CD4-positive, alpha-beta T cell treated with Interleukin-12 subunit alpha and Interleukin-12 subunit beta, for 1 hour (primary cell): ENCODE data around the gene SHFL.

Experiments
- DNase-seq: peaks from one replicate; pipeline ENCODE4 v3.0.0-alpha.2; 2020

Gene SHFL

GRCh38 chr19:10088949-10089554 is 2.9 kb downstream of the SHFL start:
- no peak for DNase-seq

- DNase-seq, result no peak
These were observed 3.8 kb downstream of the SHFL start for GRCh38 chr19:10089801-10090375.

GRCh38 chr19:10091370-10091687 is 5.2 kb downstream of the SHFL start:
- no peak for DNase-seq

GRCh38 chr19:10091895-10092641 is 6.0 kb downstream of the SHFL start:
- DNase-seq, result no peak

- no peak for DNase-seq
These were observed 6.7 kb downstream of the SHFL start for GRCh38 chr19:10092648-10093294.

GRCh38 chr19:10093295-10094186 is 7.4 kb downstream of the SHFL start:
- DNase-seq, result no peak

GRCh38 chr19:10095622-10095947 is 9.5 kb downstream of the SHFL start:
- DNase-seq, result no peak

- peak; percentile 95 for DNase-seq
These were observed 10.0 kb downstream of the SHFL start for GRCh38 chr19:10095948-10096614.

- DNase-seq, result no peak
These were observed 10.5 kb downstream of the SHFL start for GRCh38 chr19:10096615-10096963.

GRCh38 chr19:10100163-10100785 is 14.2 kb downstream of the SHFL start:
- no peak for DNase-seq

- DNase-seq, result no peak
These were observed 16.7 kb downstream of the SHFL start for GRCh38 chr19:10102787-10103236.

GRCh38 chr19:10104130-10104513 is 18.0 kb downstream of the SHFL start:
- peak; percentile 49 for DNase-seq

- peak; percentile 95 for DNase-seq
These were observed 18.8 kb downstream of the SHFL start for GRCh38 chr19:10104665-10105508.

- DNase-seq, result peak; percentile 68
These were observed 19.5 kb downstream of the SHFL start for GRCh38 chr19:10105509-10106099.

- DNase-seq, result peak; percentile 98
These were observed 20.2 kb downstream of the SHFL start, which contains the start of gene PPAN for GRCh38 chr19:10106100-10106936. Gene PPAN, plus strand, starts transcription at chr19:10106362. Its CDS starts 33 bp downstream, at chr19:10106395.

GRCh38 chr19:10107254-10107653 is 21.1 kb downstream of the SHFL start:
- no peak for DNase-seq

- no peak for DNase-seq
These were observed 21.8 kb downstream of the SHFL start for GRCh38 chr19:10107817-10108367.

GRCh38 chr19:10109528-10109927 is 23.4 kb downstream of the SHFL start:
- no peak for DNase-seq
